K562 (cell line): ENCODE data around the gene SLC24A3. TPM values are rescaled to one million over a fixed set of nuclear protein-coding genes. Genes with fewer than 3 reads are reported as not detected.

Source experiments
- ATAC-seq: fragments of 200-7000 bp; cut with Tn5 transposase; 3 replicates; pipeline ENCODE4 v1.9.1; 2020; ENCODE audit warnings: moderate library complexity
- BruUV-seq: library from RNA; stranded (reverse); fragments of 400-500 nt; replicated peaks from 2 replicates; lab custom pipeline; 2021; lab: Mats Ljungman, UMichigan
- CTCF ChIA-PET: fragments of 300-600 bp; formaldehyde crosslinking; extraction: SDS; loops from one replicate; lab custom pipeline; 2021; ENCODE audit warnings: low intra/inter-chr PET ratio; lab: Yijun Ruan, JAX
- POLR2A ChIA-PET: fragments of 300-600, 350-650 bp; sonication (Branson Sonifier 250); formaldehyde crosslinking; extraction: SDS; loops from one replicate; lab custom pipeline; 2021; ENCODE audit warnings: antibody characterized with exemption, inconsistent platforms; lab: Yijun Ruan, JAX
- DNase-seq, 4 experiments: peaks; one replicate each; pipeline versions ENCODE4 v3.0.0 to v3.0.0-alpha.2; 2011 to 2018; ENCODE audit warnings: low spot score in 3 of 4, mixed read lengths in 3 of 4; ENCODE audit errors: extremely low read depth in 1 of 4
- FAIRE-seq: peaks from 2 replicates; lab custom pipeline; 2011; peaks lifted over from hg19 to GRCh38; lab: Jason Lieb, UNC
- H2AFZ ChIP-seq: 2 replicates; pipeline ENCODE4 v1.6.0; 2011; ENCODE audit warnings: low read depth, low read length, control low read depth, inconsistent platforms
- H3K27ac ChIP-seq: fragments of 200-600 bp; 3 replicates; pipeline ENCODE4 v1.8.0; 2011; ENCODE audit warnings: low read depth, mild to moderate bottlenecking, control low read depth, inconsistent platforms, low read length, moderate library complexity, mixed read lengths; ENCODE audit errors: extremely low read depth
- H3K27me3 ChIP-seq, 2 experiments: fragments of 300-600 bp in 1 of 2; 2 replicates in 1 of 2; 3 replicates in 1 of 2; pipeline versions ENCODE4 v1.6.0 to v1.8.0; 2011; ENCODE audit warnings: inconsistent platforms in 2 of 2, low read length in 2 of 2, mild to moderate bottlenecking in 1 of 2, mixed read lengths in 1 of 2, moderate library complexity in 1 of 2; ENCODE audit not compliant: control insufficient read depth in 2 of 2, insufficient read depth in 2 of 2
- H3K36me3 ChIP-seq: fragments of 300-600 bp; 3 replicates; pipeline ENCODE4 v1.8.0; 2011; ENCODE audit warnings: mild to moderate bottlenecking, low read length, inconsistent platforms; ENCODE audit not compliant: control insufficient read depth, insufficient read depth
- H3K4me1 ChIP-seq, 2 experiments: fragments of 200-600 bp in 1 of 2; replicated peaks in 1 of 2; 2 replicates in 1 of 2; 3 replicates in 1 of 2; pipeline versions ENCODE4 v1.5.1 to v1.8.0; 2011; ENCODE audit warnings: inconsistent platforms in 2 of 2, low read length in 2 of 2, mild to moderate bottlenecking in 1 of 2, mixed read lengths in 1 of 2, moderate library complexity in 1 of 2; ENCODE audit not compliant: control insufficient read depth in 2 of 2, insufficient read depth in 2 of 2
- H3K4me2 ChIP-seq: 2 replicates; pipeline ENCODE4 v1.6.1; 2011; ENCODE audit warnings: low read length, control low read depth, inconsistent platforms, mixed read lengths; ENCODE audit not compliant: insufficient read depth
- H3K4me3 ChIP-seq: fragments of 200-600 bp; sonication (generic), shearing (Covaris generic); 2 replicates; pipeline ENCODE4 v1.5.1; 2016; ENCODE audit warnings: control low read depth, inconsistent platforms
- H3K79me2 ChIP-seq: fragments of 200-600 bp; 3 replicates; pipeline ENCODE4 v1.8.0; 2011; ENCODE audit warnings: low read length, inconsistent platforms; ENCODE audit not compliant: control insufficient read depth, insufficient read depth
- H3K9ac ChIP-seq, 2 experiments: 2 replicates each; pipeline versions ENCODE4 v1.6.0 to v1.6.1; 2011; ENCODE audit warnings: low read depth in 2 of 2, low read length in 2 of 2, control low read depth in 1 of 2, inconsistent platforms in 1 of 2, mild to moderate bottlenecking in 1 of 2, mixed read lengths in 1 of 2; ENCODE audit not compliant: insufficient read depth in 1 of 2
- H3K9me1 ChIP-seq: one replicate; pipeline ENCODE4 v1.6.0; 2011; ENCODE audit warnings: inconsistent platforms, mild to moderate bottlenecking, low read length, moderate library complexity; ENCODE audit not compliant: control insufficient read depth, insufficient read depth
- H3K9me3 ChIP-seq: replicated peaks from 2 replicates; pipeline ENCODE4 v1.5.1; 2011; ENCODE audit warnings: low read depth, low read length, inconsistent platforms; ENCODE audit not compliant: control insufficient read depth, insufficient read depth
- H4K20me1 ChIP-seq: replicated peaks from 2 replicates; pipeline ENCODE4 v1.6.1; 2011; ENCODE audit warnings: low read length, inconsistent platforms, mixed read lengths; ENCODE audit not compliant: control insufficient read depth, insufficient read depth
- HDAC3 ChIP-seq: fragments of 450-650 bp; IDR thresholded peaks from 2 replicates; pipeline ENCODE4 v1.6.1; 2018; ENCODE audit warnings: borderline replicate concordance, mild to moderate bottlenecking, moderate library complexity; ENCODE audit not compliant: partially characterized antibody
- HIVEP1 ChIP-seq: fragments of 250-450 bp; sonication (Bioruptor Pico); IDR thresholded peaks from 2 replicates; pipeline ENCODE4 v1.4.0; 2020; ENCODE audit warnings: mild to moderate bottlenecking
- NFIC ChIP-seq: fragments of 450-650 bp; IDR thresholded peaks from 2 replicates; pipeline ENCODE4 v1.6.1; 2017; ENCODE audit warnings: mild to moderate bottlenecking, inconsistent platforms
- NONO ChIP-seq, 2 experiments: fragments of 200-400 bp in 1 of 2; fragments of 450-650 bp in 1 of 2; formaldehyde crosslinking in 1 of 2; IDR thresholded peaks; 2 replicates each; pipeline ENCODE4 v1.6.1; 2017; ENCODE audit warnings: low read depth in 2 of 2, mild to moderate bottlenecking in 2 of 2, moderate library complexity in 2 of 2, low read length in 1 of 2
- RBM34 ChIP-seq: fragments of 200-400 bp; formaldehyde crosslinking; IDR thresholded peaks from 2 replicates; pipeline ENCODE4 v1.6.1; 2018; ENCODE audit warnings: low read length, borderline replicate concordance; ENCODE audit not compliant: insufficient read depth
- SMARCB1 ChIP-seq: IDR thresholded peaks from 2 replicates; pipeline ENCODE4 v1.6.1; 2011; ENCODE audit warnings: improper control_type of control experiment, low read depth; ENCODE audit not compliant: insufficient read length
- SRSF3 ChIP-seq: fragments of 200-400 bp; formaldehyde crosslinking; IDR thresholded peaks from 2 replicates; pipeline ENCODE4 v1.6.1; 2016; ENCODE audit warnings: mild to moderate bottlenecking, low read length, moderate library complexity; ENCODE audit not compliant: insufficient read depth
- TSC22D4 ChIP-seq: fragments of 450-650 bp; IDR thresholded peaks from 2 replicates; pipeline ENCODE4 v1.6.1; 2016; ENCODE audit warnings: missing genetic modification characterization, missing biosample characterization, control low read depth
- ZKSCAN8 ChIP-seq: fragments of 200-800 bp; sonication (Bioruptor generic); IDR thresholded peaks from 2 replicates; pipeline ENCODE4 v1.6.1; 2016; ENCODE audit warnings: missing genetic modification characterization, missing compliant biosample characterization
- ZNF384 ChIP-seq: IDR thresholded peaks from 2 replicates; pipeline ENCODE4 v1.6.1; 2012; ENCODE audit warnings: low read depth, low read length, improper control_type of control experiment
- ZNF699 ChIP-seq: fragments of 250-450 bp; sonication (Bioruptor Pico); IDR thresholded peaks from 2 replicates; pipeline ENCODE4 v1.8.0; 2021; ENCODE audit warnings: mild to moderate bottlenecking, moderate library complexity; ENCODE audit not compliant: insufficient replicate concordance
- WGBS: fragments of 100-300 bp; shearing (Covaris generic); methylation state at CpG from one replicate; pipeline ENCODE4 v1.1.6; 2016; ENCODE audit warnings: low coverage, mixed read lengths; ENCODE audit not compliant: insufficient coverage; ENCODE audit errors: missing lambda C conversion rate; 5-methylcytosine and 5-hydroxymethylcytosine counted together
- in situ Hi-C: fragments of 300-500 bp; cut with MboI; formaldehyde crosslinking; loops from 4 replicates; pipeline ENCODE4 v1.15.0; 2018; ENCODE audit warnings: inconsistent platforms, mixed read lengths
- intact Hi-C: fragments of 100-400 bp; cut with micrococcal nuclease; formaldehyde crosslinking; loops from 2 replicates; pipeline ENCODE4 v1.14.2; 2022
- polyA plus RNA-seq, 8 experiments: library from polyadenylated mRNA; depleted of rRNA in 4 of 8; stranded (reverse) in 5 of 8; unstranded in 3 of 8; fragments of >200 nt; fragmentation: Nextera tagmentation in 2 of 8; fragmentation: Illumina TruSeq in 1 of 8; extraction: Ambion mirVana in 2 of 8; extraction: Trizol in 1 of 8; gene quantifications; 2 replicates each; pipeline versions ENCODE4 v1.2.1 to v1.2.3, GENCODE V29; 2011 to 2014; ENCODE audit warnings: inconsistent platforms in 1 of 8, missing spikeins in 1 of 8
- total RNA-seq, 7 experiments: library from RNA; depleted of rRNA in 6 of 7; stranded (reverse); fragments of >200 nt in 6 of 7; fragmentation: Illumina TruSeq in 2 of 7; extraction: Trizol in 2 of 7; gene quantifications; 2 replicates each; pipeline versions ENCODE4 v1.2.1 to v1.2.3, GENCODE V29; 2011 to 2021; ENCODE audit warnings: low replicate concordance in 1 of 7
- TF ChIP-seq, protein P1 (sequence below), 2 experiments: fragments of 250-450 bp in 1 of 2; fragments of 450-650 bp in 1 of 2; sonication (Bioruptor Pico) in 1 of 2; IDR thresholded peaks; 2 replicates each; pipeline versions ENCODE4 v1.6.1 to v1.8.0; 2016 to 2021; ENCODE audit warnings: mild to moderate bottlenecking in 2 of 2, moderate library complexity in 2 of 2, missing compliant biosample characterization in 1 of 2, missing genetic modification characterization in 1 of 2

SLC24A3 gene
- total and polyA plus RNA-seq, 9 of the 15 experiments (the other 6 are each of a cell fraction or from before 2014, with no cell fraction given) = not detected

DNA sequence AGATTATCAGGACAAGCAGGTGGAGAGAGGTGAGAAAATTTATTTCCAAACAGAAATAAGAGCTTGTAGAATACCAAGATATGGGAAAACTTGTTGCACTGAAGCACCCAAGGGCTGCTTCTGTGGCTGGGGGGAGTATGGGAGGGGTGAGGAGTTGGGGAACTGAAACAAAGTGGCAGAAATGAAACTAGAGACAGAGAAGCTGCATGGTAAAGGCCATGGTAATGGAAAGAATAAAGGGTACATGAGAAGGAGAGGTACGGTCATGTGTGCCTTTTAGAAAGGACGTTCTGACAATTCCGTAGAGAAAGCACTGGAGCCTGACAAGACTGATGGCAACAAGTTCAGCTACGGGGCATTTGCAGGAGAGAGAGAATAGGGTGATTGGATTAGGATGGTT is 494.0 kb downstream of the SLC24A3 start:
- Histone ChIP-seq H4K20me1 (no peaks in the 10 kb centered on the region), H3K4me2 (no peak overlapping the region), H3K4me3 (no peak overlapping the region), H2AFZ (no peak overlapping the region), H3K4me1 (no peaks in the 10 kb centered on the region), H3K27me3 (no peaks in the 10 kb centered on the region), H3K9me3 (no peaks in the 10 kb centered on the region), H3K27ac (no peak overlapping the region), H3K79me2 (no peaks in the 10 kb centered on the region), H3K9ac (no peak overlapping the region), H3K9me1 (no peaks in the 10 kb centered on the region), H3K36me3 (no peaks in the 10 kb centered on the region)
- WGBS = 0% methylated on average over 4 of the region's 4 CpGs
- intact Hi-C loops = no loop called here
- DNase-seq (no peak), FAIRE-seq (no peak), ATAC-seq (no peak)
- in situ Hi-C loops = no loop called here
- POLR2A ChIA-PET = no interaction called here
- CTCF ChIA-PET = no interaction called here
- TF ChIP-seq NONO (IDR thresholded peaks at IDR 0.05; ENCODE audit: low read depth in 2 of 2, low read length in 1 of 2) (no peak), ZNF699 (CRISPR knock-in tag) (no peak), SMARCB1 (no peak), NFIC (no peak), HDAC3 (no peak), HIVEP1 (no peak), SRSF3 (no peak), TSC22D4 (tag) (no peak), RBM34 (no peak), ZKSCAN8 (no peak), ZNF384 (no peak)
- TF ChIP-seq, protein P1, sequence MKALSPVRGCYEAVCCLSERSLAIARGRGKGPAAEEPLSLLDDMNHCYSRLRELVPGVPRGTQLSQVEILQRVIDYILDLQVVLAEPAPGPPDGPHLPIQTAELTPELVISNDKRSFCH (CRISPR knock-in tag; IDR thresholded peaks at IDR 0.05) = no peak
- TF ChIP-seq, protein P1 (tag; IDR thresholded peaks at IDR 0.05) = no peak
- BruUV-seq = no TSS peak
